ENCODE measurements around the gene PRRT2. TPM values are rescaled to one million over a fixed set of nuclear protein-coding genes. Genes with fewer than 3 reads are reported as not detected.
"Not testable (repeated sequence)": the region's sequence is repeated elsewhere in the genome, so short reads cannot be mapped to it uniquely, and the experiment has no call there.

Gene PRRT2
- total RNA-seq, 1 donor from 2014 or later: 3.0 TPM

GRCh38 chr16:29812754-29813643 is 1.0 kb downstream of the PRRT2 start:
- DNase-seq: no peak

GRCh38 chr16:29813644-29814562 is 1.9 kb downstream of the PRRT2 start:
- no peak for DNase-seq

- no peak for DNase-seq
Observed at GRCh38 chr16:29814592-29814991, 2.6 kb downstream of the PRRT2 start.

DNA sequence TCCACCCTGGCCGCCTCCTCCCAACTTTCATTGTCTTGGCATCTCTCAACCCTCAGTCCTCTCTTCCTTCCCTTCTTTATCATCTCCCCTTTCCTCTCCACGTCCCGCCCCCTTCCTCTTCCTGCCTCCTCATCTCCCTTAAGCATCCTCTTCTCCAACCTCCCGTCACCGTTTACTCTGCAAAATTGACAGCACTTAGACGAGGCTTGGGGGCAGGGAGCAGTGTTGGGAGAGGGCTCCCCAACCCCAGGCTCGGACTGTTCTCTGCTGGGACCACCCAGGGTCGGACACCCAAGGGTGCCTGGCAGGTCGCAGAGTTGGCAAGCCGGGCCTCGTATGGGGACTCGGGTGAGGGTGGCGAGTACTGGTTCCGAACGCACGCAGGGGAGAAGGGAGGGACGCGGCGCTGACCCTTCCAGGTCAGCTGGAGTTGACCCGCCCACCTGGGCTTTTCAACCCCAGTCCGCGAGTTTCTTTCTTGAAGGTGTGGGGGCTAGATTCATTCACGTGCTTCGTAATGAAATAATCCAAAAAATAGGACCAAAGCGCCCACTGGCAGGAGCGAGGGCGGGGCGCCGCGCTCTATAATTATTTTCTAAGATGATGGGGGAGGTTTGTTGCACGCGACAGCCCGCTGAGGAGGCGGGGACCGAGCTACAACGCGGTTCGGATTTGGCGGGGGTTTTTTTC is 3.2 kb downstream of the PRRT2 start:
- DNase-seq: no peak

GRCh38 chr16:29815793-29816693 is 4.0 kb downstream of the PRRT2 start, which contains the start of gene PAGR1:
TSS of gene PAGR1 (plus strand) at chr16:29816152. CDS start at chr16:29816526, 374 bp downstream.
- peak; percentile 100 for DNase-seq

GRCh38 chr16:29816694-29817441 is 4.9 kb downstream of the PRRT2 start:
- DNase-seq: peak; percentile 73

- no peak for DNase-seq
Observed at GRCh38 chr16:29818082-29818481, 6.1 kb downstream of the PRRT2 start.

DNA sequence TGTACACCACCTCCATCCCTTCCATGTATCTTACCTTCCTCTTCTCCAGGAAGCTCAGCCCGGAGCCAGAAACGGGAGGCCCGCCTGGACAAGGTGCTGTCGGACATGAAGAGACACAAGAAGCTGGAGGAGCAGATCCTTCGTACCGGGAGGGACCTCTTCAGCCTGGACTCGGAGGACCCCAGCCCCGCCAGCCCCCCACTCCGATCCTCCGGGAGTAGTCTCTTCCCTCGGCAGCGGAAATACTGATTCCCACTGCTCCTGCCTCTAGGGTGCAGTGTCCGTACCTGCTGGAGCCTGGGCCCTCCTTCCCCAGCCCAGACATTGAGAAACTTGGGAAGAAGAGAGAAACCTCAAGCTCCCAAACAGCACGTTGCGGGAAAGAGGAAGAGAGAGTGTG is 7.5 kb downstream of the PRRT2 start:
- DNase-seq: no peak

- peak; percentile 82 for DNase-seq
Observed at GRCh38 chr16:29820271-29820701, 8.3 kb downstream of the PRRT2 start, which contains the start of gene MVP. TSS of gene MVP (plus strand) at chr16:29820462. CDS start at chr16:29830550, 10,088 bp downstream.

GRCh38 chr16:29820730-29821642 is 9.0 kb downstream of the PRRT2 start:
- DNase-seq: no peak

DNA sequence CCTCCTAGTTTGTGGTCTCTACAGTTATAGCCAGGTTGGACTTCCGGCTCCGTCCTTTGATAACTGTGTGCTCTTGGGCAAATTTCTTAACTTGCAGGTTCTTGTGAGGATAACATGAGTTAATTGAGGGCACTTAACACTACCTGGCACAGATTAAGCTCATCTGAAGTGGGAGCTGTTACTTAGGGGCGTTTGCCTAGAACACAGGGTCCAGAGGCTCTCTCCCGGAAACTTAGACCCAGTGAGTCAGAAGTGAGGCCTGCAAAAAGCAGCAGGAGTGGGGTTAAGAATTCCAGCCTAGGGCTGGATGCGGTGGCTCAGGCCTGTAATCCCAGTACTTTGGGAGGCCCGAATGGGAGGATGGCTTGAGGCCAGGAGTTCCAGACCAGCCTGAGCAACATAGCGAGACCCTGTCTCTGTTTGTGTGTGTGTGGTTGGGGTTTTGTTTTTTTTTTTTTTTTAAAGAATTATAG is 9.7 kb downstream of the PRRT2 start:
- DNase-seq: no peak

DNA sequence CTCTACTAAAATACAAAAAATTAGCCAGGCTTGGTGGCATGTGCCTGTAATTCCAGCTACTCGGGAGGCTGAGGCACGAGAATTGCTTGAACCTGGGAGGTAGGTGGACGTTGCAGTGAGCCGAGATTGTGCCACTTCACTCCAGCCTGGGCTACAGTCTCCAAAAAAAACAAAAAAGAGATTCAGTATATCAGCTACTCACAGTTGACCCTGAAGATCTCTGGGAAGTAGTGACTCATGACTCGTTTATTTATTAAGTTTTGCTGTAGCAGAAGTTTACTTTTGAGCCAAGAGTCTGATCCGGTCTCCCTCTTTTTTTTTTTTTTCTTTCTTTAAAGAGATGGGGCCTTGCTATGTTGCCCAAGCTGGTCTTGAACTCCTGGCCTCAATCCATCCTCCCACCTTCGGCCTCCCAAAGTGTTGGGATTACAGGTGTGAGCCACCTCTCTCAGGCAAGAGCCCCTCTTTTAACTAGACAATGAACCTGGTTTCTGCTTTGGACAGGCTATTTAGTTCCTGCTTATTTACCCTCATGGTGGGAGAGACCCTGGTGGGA is 12.7 kb downstream of the PRRT2 start:
- no peak for DNase-seq

- DNase-seq: peak; percentile 44
Observed at GRCh38 chr16:29825145-29826044, 13.4 kb downstream of the PRRT2 start.

DNA sequence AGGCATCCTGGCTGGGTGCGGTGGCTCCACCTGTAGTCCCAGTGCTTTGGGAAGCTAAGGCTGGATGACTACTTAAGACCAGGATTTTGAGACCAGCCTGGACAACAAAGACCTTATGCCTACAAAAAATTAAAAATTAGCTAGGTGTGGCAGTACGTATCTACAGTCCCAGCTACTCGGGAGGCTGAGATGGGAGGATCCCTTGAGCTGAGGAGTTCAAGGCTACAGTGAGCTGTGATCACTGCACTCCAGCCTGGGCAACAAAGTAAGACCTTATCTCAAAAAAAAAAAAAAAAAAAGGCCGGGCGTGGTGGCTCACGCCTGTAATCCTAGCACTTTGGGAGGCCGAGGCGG is 14.3 kb downstream of the PRRT2 start:
- DNase-seq: no peak

- no peak for DNase-seq
Observed at GRCh38 chr16:29830774-29831173, 18.8 kb downstream of the PRRT2 start.

DNA sequence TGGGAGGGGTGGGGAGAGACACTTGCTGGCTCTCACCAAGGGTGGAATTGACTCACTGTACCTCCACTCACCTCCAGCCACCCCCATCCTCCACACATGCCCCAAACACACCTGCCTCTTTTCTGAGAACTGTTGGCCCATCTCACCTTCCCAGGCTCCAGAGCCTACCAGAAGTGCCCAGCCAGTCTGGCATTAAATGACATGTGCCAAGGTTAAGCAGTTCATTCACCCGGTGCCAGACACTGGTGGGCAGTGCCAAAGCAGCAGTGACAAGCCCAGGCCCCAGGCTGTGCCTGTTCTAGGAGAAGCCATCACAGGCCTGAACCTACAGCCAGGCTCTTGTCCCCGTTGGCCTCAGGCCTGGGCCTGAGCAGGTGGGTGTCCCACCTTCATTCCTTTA is 19.5 kb downstream of the PRRT2 start:
- DNase-seq: no peak

GRCh38 chr16:29833219-29833618 is 21.2 kb downstream of the PRRT2 start:
- DNase-seq: not testable (repeated sequence)

GRCh38 chr16:29834079-29834478 is 22.1 kb downstream of the PRRT2 start:
- DNase-seq: no peak

All from tongue (tissue), 2 donors.